Activated naive CD4-positive, alpha-beta T cell treated with anti-CD3 and anti-CD28 coated beads, Interleukin-2, amount 50 U/mL, for 72 hours (primary cell): ENCODE data around the gene FIBP. TPM values are rescaled to one million over a fixed set of nuclear protein-coding genes. Genes with fewer than 3 reads are reported as not detected.
A peak's percentile ranks its signal among the peaks of the same experiment; 100 is the strongest.
"Not testable (repeated sequence)": the region's sequence is repeated elsewhere in the genome, so short reads cannot be mapped to it uniquely, and the experiment has no call there.

Experiments
- ATAC-seq, 2 donors: fragments of 150-1000 bp; cut with Tn5 transposase; 2 replicates each; pipeline ENCODE4 v1.10.0; 2021; ENCODE audit warnings: mild to moderate bottlenecking in 2 of 2, moderate library complexity in 2 of 2
- DNase-seq, 2 donors: peaks; one replicate each; pipeline ENCODE4 v3.0.0; 2021 to 2022; ENCODE audit warnings: low spot score in 2 of 2
- H3K27ac Mint-ChIP-seq, 2 donors: one replicate each; pipeline ENCODE4 v1.8.0; 2022; ENCODE audit warnings: mild to moderate bottlenecking in 2 of 2, mixed read lengths in 2 of 2
- H3K36me3 Mint-ChIP-seq, 2 donors: one replicate each; pipeline ENCODE4 v1.8.0; 2022; ENCODE audit warnings: mixed read lengths in 2 of 2
- H3K9me3 Mint-ChIP-seq, 2 donors: one replicate each; pipeline ENCODE4 v1.8.0; 2022; ENCODE audit warnings: mixed read lengths in 2 of 2
- total RNA-seq, 2 donors: library from RNA; stranded (reverse); gene quantifications; one replicate each; pipeline ENCODE4 v1.2.3, GENCODE V29; 2022

Gene FIBP
- total RNA-seq, 2 donors from 2014 or later = 69.4 to 101 TPM

DNA sequence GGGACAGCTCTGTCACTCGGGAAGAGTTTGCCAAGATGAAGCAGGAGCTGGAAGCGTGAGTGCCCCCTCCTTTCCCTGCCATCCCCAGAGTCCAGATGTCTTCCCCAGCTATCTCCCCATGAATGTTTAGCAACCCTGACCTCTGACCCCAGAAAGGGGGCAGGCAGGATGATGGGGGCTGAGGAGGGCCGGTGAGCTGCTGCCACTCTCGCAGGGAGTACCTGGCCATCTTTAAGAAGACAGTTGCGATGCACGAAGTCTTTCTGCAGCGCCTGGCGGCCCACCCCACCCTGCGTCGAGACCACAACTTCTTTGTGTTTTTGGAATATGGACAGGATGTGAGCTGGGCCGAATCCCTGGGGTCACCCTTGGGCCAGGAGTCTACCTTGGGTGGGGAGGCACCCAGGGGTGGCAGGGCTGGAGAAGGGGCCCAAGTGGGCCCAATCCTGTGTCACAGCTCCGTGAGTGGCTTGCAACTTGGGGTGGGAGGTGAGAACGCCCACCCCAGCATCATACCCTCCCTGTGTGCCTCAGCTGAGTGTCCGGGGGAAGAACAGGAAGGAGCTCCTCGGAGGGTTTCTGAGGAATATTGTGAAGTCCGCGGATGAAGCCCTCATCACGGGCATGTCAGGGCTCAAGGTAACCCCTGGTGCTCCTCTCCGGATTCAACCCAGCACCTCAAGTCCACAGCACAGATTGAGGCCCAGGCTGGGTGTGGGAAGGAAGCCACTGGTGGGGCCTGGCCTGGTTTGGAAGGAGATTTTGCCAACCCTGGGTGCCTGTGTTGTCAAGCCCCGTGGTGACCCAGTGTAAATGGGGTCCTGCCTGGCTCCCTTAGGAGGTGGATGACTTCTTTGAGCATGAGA, 37.8 kb downstream of the FIBP start:
- peak overlapping the region in 1 of 2 donors; percentile 74 for H3K27ac Mint-ChIP-seq
- peak in 1 of 2 donors; percentile 11 for ATAC-seq
- DNase-seq = peak in 1 of 2 donors; percentile 54

DNA sequence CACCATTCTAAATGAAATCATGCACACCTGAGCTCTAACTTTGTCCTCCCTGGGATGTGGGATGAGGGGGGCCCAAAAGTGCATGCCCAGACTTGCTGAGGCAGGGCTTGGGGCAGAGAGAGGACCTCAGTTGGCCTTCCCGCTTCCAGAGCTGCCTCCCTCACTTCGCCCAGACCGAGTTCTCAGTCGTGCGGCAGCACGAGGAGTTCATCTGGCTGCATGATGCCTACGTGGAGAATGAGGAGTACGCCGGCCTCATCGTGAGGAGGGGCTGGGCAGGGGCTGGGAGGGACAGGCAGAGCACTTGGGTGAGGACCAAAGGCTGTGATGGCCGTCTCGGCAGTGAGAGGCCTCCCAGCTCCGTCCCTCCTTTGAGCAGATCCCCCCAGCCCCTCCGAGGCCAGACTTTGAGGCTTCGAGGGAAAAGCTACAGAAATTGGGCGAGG, 38.5 kb downstream of the FIBP start:
- Mint-ChIP-seq H3K9me3 (no peaks in the 10 kb centered on the region), H3K27ac (peak overlapping the region in 1 of 2 donors; percentile 74), H3K36me3 (peaks cover 17 to 30% of the 10 kb centered on the region in 2 donors)
- ATAC-seq (peak in 1 of 2 donors; percentile 3), DNase-seq (peak in 1 of 2 donors; percentile 49)

More for the DNA sequence above, 37.8 kb downstream of the FIBP start:
- Mint-ChIP-seq H3K9me3 (no peaks in the 10 kb centered on the region), H3K36me3 (peaks cover 19 to 34% of the 10 kb centered on the region in 2 donors)

DNA sequence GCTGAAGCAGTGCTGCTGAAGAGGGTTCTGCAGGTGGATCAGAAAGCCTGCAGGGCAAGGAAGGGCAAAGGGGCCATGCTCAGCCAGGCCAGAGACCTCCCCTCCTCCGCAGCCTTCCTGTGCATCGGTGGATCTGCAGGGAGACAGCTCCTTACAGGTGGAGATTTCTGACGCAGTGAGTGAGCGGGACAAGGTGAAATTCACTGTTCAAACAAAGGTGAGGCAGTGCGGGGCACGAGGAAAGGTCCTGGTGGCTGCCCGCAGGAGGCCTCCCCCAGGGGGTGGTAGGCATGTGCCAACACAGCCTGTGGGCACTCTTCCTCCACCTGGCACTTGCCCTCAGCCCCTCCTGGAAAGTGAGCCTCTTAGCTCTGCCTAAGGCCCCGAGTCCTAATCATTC, 38.9 kb downstream of the FIBP start:
- DNase-seq (peak in 1 of 2 donors; percentile 50), ATAC-seq (peak in 1 of 2 donors; percentile 16)
- H3K9me3 Mint-ChIP-seq = no peaks in the 10 kb centered on the region
- H3K36me3 Mint-ChIP-seq = peaks cover 12 to 26% of the 10 kb centered on the region in 2 donors
- peak overlapping the region in 1 of 2 donors; percentile 74 for H3K27ac Mint-ChIP-seq

DNA sequence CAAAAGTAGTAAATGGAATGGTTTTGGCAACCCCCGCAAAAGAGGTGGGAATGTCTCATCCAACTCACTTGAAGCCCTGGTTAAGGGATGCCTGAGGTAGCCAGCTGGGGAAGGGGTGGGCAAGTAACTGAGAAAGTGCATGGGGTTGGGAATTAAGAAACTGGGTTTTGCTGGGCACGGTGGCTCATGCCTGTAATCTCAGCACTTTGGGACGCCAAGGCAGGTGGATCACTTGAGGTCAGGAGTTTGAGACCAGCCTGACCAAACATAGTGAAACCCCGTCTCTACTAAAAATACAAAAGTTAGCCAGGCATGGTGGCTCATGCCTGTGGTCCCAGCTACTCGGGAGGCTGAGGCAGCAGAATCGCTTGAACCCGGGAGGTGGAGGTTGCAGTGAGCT, 39.6 kb downstream of the FIBP start:
- H3K27ac Mint-ChIP-seq, ATAC-seq, H3K9me3 Mint-ChIP-seq: not testable (repeated sequence)
- H3K36me3 Mint-ChIP-seq = peaks cover 6 to 19% of the 10 kb centered on the region in 2 donors
- peak in 1 of 2 donors; percentile 51 for DNase-seq

DNA sequence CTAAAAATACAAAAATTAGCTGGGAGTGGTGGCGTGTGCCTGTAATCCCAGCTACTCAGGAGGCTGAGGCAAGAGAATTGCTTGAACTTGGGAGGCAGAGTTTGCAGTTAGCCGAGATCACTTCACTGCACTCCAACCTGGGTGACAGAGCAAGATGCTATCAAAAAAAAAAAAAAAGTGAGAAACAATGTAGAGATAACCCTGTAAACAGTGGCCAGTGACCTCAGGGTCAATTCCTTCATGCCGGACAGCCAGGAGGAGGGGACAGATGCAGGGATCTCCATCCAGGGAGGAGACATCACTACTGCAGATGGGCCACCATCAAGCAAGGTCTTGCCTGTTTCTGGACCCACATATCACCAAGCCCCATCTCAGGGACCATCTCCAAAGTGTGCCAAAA, 40.5 kb downstream of the FIBP start:
- DNase-seq (no peak), ATAC-seq (no peak)
- Mint-ChIP-seq H3K36me3 (peaks cover 0 to 13% of the 10 kb centered on the region in 2 donors), H3K27ac (no peak overlapping the region), H3K9me3 (no peaks in the 10 kb centered on the region)

DNA sequence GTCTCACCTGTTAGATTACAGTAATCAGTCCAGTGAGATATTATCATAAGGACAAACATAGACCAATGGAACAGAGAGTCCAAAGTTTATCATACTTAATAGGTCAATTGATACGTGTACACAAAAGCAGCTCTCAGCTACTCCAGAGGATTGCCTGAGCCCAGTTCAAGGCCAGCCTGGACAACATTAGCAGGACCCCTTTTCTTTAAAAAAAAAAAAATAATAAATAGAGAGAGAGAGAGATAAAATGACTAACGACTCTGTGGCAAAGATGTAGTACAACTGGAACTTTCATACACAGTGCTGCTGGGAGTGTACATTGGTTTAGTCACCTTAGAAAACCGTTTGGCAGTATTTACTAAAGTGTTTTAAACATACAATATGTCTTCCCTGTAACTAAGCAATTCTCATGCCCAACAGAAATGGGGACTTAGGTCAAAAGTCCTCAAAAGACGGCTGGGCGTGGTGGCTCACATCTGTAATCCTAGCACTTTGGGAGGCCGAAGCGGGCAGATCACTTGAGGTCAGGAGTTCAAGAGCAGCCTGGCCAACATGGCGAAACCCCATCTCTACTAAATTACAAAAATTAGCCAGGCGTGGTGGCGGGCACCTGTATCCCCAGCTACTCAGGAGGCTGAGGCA, 43.9 kb downstream of the FIBP start:
- H3K36me3 Mint-ChIP-seq = no peaks in the 10 kb centered on the region
- DNase-seq (no peak), ATAC-seq (no peak)
- H3K27ac Mint-ChIP-seq = no peak overlapping the region
- H3K9me3 Mint-ChIP-seq = no peaks in the 10 kb centered on the region

DNA sequence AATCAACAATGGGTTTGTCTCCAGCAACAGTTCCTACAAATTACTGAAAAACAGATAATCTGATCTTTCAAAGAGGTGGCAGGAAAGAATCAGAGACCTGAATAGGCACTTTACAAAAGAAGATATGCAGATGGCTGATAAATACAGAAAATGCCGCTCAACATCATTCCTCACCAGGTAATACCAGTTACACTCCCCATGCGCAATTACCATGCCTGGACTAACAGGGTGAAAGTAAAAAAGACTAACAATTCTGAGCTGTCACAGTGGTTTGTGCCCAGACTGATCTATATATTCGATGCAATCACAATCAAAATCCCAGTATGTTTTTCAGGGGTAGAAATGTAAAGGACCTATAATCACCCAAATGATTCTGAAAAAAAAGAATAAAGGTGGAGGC, 44.5 kb downstream of the FIBP start:
- ATAC-seq = no peak
- H3K9me3 Mint-ChIP-seq = no peaks in the 10 kb centered on the region
- DNase-seq = no peak
- no peaks in the 10 kb centered on the region for H3K36me3 Mint-ChIP-seq
- H3K27ac Mint-ChIP-seq = no peak overlapping the region

DNA sequence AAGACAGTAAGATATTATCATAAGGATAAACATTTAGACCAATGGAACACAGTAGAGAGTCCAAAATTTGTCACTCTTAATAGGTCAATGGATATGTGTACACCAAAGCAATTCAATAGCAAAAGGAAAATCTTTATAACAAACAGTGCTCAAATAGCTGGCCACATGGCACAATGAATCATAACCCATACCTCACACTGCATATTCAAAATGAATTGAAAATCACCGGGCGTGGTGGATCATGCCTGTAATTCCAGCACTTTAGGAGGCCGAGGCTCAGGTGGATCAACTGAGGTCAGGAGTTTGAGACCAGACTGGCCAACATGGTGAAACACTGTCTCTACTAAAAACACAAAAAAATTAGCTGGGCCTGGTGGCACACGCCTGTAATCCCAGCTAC, 46.1 kb downstream of the FIBP start:
- Mint-ChIP-seq H3K27ac (no peak overlapping the region), H3K36me3 (no peaks in the 10 kb centered on the region), H3K9me3 (no peaks in the 10 kb centered on the region)
- ATAC-seq (no peak), DNase-seq (no peak)

DNA sequence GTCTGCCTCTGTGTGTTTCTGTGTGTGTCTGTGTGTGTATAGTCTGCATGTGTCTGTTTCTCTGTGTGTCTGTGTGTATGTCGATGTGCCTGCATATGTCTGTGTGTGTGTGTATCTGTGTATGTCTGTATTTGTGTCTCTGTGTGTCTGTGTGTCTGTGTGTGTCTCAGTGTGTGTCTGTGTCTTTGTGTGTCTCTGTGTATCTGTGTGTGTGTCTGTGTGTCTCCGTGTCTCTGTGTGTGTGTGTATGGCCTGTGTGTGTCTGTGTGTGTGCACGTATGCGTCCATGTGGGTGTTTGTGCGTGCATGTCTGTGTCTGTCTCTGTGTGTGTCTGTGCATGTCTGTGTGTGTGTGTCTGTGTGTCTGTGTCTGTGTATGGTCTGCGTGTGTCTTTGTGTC, 54.1 kb downstream of the FIBP start:
- DNase-seq = no peak
- Mint-ChIP-seq H3K27ac (no peak overlapping the region), H3K36me3 (peaks cover 5 to 15% of the 10 kb centered on the region in 2 donors), H3K9me3 (peaks cover 6 to 14% of the 10 kb centered on the region in 2 donors)
- no peak for ATAC-seq

Other genes with a start within 250 kb of the FIBP start
- 10 to 100 TPM; 81.7 to 97.8 TPM for gene RELA, start 225.6 kb downstream of the FIBP start, total RNA-seq
- 100 to 1,000 TPM in 1 of 2 donors, 10 to 100 TPM in 1; 61.4 to 106 TPM for gene KAT5, start 176.2 kb downstream of the FIBP start, total RNA-seq
- gene RNASEH2C, start 167.7 kb downstream of the FIBP start, total RNA-seq = 10 to 100 TPM; 40.9 to 93.0 TPM
- 10 to 100 TPM; 10.6 to 25.9 TPM for gene AP5B1, start 107.5 kb downstream of the FIBP start, total RNA-seq
- gene OVOL1, start 101.4 kb downstream of the FIBP start, total RNA-seq = 1 to 10 TPM in 1 of 2 donors, not detected in 1; 1.6 TPM
- gene SNX32, start 54.5 kb downstream of the FIBP start, total RNA-seq = 1 to 10 TPM; 3.8 to 5.0 TPM
- 1,000 to 10,000 TPM in 1 of 2 donors, 100 to 1,000 TPM in 1; 855 to 1,265 TPM for gene CFL1, start 30.3 kb downstream of the FIBP start, total RNA-seq
- gene MUS81, start 28.0 kb downstream of the FIBP start, total RNA-seq = 10 to 100 TPM; 63.9 to 64.0 TPM
- 10 to 100 TPM; 15.2 to 41.8 TPM for gene EFEMP2, start 15.7 kb downstream of the FIBP start, total RNA-seq
- gene CTSW, start 8.6 kb downstream of the FIBP start, total RNA-seq = 10 to 100 TPM in 1 of 2 donors, 1 to 10 TPM in 1; 2.2 to 16.8 TPM
- gene CCDC85B, start 2.2 kb upstream of the FIBP start, total RNA-seq = 10 to 100 TPM; 29.4 to 37.2 TPM
- 1 to 10 TPM; 7.4 to 9.5 TPM for gene FOSL1, start 11.9 kb upstream of the FIBP start, total RNA-seq
- gene C11orf68, start 30.6 kb upstream of the FIBP start, total RNA-seq = 10 to 100 TPM; 17.6 to 28.6 TPM
- gene DRAP1, start 31.0 kb upstream of the FIBP start, total RNA-seq = 100 to 1,000 TPM; 110 to 167 TPM
- not detected for gene TSGA10IP, start 57.0 kb upstream of the FIBP start, total RNA-seq
- 10 to 100 TPM; 53.1 to 60.2 TPM for gene SART1, start 73.3 kb upstream of the FIBP start, total RNA-seq
- 10 to 100 TPM; 47.5 to 86.8 TPM for gene EIF1AD, start 113.7 kb upstream of the FIBP start, total RNA-seq
- gene BANF1, start 114.0 kb upstream of the FIBP start, total RNA-seq = 100 to 1,000 TPM; 242 to 310 TPM
- gene CST6, start 123.5 kb upstream of the FIBP start, total RNA-seq = under 1 TPM in 1 of 2 donors, not detected in 1; 0.43 TPM
- gene CATSPER1, start 138.0 kb upstream of the FIBP start, total RNA-seq = under 1 TPM in 1 of 2 donors, not detected in 1; 0.80 TPM
- gene GAL3ST3, start 160.7 kb upstream of the FIBP start, total RNA-seq = 1 to 10 TPM in 1 of 2 donors, under 1 TPM in 1; 0.14 to 1.1 TPM
- gene SF3B2, start 163.9 kb upstream of the FIBP start, total RNA-seq = 100 to 1,000 TPM; 236 to 246 TPM
- gene PACS1, start 181.8 kb upstream of the FIBP start, total RNA-seq = 100 to 1,000 TPM; 124 TPM